NCI-H526 (cell line): ENCODE measurements around the gene GAB1.

ENCODE experiments used
- DNase-seq, 2 experiments: peaks; one replicate each; lab custom pipeline; 2025; lab: John Stamatoyannopoulos, UW

Gene GAB1

GRCh38 chr4:143358923-143359643, 22.4 kb downstream of the GAB1 start:
- DNase-seq: peak; percentile 65 to 71

DNA sequence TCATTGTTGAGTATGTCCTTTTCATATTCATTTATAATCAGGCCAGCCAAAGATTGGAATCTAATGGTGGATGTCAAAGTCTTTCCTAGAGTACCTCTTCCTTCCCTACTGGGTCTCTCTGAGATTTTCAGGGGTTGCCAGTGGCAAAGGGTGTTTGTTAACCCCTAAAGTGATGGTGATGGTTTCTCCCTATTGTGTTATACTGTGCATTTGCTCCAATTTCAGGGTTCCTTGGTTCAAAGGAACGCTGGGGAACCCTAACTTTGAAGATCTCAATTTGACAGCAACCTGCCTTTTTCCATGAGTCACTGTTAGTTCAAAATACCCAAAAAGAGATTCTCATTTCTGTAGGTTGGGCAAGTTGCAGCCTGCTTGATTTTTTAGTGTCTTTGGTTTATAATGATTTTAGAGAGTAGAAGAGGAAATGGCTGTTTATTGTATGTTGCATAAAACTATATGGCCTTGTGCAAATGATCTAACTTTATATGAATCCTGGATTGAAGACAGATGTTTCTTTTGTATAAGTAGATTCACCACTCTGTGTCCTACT, 23.0 kb downstream of the GAB1 start:
- DNase-seq: no peak

DNA sequence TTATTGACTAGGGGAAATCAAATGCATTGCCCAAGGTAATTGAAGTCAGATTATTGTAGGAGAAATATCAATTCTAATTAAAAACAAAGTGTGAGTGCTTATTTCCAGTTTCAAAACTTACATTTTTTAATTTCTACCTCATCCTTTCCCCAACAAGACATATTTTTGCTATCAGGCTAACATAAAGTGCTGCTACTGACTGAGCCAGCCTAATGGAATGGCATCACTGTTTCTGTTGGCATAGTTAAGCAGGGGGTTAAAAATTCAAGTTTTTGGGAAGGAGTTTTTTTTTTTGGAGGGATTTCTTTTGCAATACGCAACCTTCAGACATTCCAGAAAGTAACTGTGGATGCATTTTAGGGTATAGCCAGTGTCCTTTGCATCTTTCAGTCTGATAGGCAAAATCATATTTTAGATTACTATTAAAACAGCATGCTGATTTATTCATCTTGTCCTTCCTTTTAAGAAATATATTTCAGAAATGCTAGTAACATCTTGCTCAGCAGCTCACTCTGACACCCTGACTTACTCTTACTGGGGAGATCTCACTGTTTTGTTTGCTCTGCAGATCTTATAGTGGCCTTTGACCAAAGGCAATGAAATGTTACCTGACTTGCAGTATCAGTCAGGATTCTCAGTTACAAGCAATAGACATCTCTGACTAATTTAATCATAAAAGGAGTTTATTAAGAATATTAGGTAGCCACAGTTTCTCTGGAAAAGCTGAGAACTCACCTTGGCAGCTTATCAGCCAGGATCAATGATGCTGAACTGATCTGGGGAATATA, 24.4 kb downstream of the GAB1 start:
- DNase-seq: no peak

GRCh38 chr4:143362349-143363046, 25.8 kb downstream of the GAB1 start:
- no peak for DNase-seq

GRCh38 chr4:143363332-143363731, 26.7 kb downstream of the GAB1 start:
- no peak for DNase-seq

DNA sequence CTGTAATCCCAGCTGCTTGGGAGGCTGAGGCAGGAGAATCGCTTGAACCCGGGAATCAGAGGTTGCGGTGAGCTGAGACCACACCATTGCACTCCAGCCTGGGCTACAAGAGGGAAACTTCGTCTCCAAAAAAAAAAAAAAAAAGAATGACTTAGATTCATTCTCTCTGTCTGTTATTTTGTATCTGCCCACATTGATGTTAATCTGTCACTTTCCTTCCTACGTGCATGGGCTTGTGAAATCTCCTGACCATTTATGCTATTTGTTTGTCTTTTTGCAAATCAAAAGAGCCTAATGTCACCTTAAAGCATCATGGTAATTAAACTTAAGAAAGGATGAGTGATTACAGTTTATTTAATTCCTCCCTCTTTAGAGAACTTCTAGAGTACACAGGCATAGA, 27.4 kb downstream of the GAB1 start:
- no peak for DNase-seq

DNA sequence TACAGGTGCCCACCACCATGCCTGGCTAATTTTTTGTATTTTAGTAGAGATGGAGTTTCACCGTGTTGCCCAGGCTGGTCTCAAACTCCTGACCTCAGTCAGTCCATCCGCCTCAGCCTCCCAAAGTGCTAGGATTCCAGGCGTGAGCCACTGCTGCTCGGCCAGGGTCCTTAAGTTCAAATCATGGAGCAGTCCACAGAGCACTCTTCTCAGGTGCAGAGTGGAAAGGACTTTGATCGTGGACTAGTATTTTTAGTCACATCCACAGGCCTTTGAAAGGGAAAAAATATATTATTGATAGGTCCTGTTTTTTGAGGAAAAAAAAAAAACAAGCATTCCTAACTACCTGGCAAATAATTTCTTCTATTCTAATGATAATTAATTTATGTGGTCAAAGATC, 31.2 kb downstream of the GAB1 start:
- no peak for DNase-seq

- no peak for DNase-seq
Measured at GRCh38 chr4:143369552-143369951, 32.9 kb downstream of the GAB1 start.

- DNase-seq: peak; percentile 46 to 52
Measured at GRCh38 chr4:143372093-143372915, 35.6 kb downstream of the GAB1 start.

- no peak for DNase-seq
Measured at GRCh38 chr4:143374255-143374654, 37.6 kb downstream of the GAB1 start.

GRCh38 chr4:143374771-143375170, 38.1 kb downstream of the GAB1 start:
- no peak for DNase-seq

DNA sequence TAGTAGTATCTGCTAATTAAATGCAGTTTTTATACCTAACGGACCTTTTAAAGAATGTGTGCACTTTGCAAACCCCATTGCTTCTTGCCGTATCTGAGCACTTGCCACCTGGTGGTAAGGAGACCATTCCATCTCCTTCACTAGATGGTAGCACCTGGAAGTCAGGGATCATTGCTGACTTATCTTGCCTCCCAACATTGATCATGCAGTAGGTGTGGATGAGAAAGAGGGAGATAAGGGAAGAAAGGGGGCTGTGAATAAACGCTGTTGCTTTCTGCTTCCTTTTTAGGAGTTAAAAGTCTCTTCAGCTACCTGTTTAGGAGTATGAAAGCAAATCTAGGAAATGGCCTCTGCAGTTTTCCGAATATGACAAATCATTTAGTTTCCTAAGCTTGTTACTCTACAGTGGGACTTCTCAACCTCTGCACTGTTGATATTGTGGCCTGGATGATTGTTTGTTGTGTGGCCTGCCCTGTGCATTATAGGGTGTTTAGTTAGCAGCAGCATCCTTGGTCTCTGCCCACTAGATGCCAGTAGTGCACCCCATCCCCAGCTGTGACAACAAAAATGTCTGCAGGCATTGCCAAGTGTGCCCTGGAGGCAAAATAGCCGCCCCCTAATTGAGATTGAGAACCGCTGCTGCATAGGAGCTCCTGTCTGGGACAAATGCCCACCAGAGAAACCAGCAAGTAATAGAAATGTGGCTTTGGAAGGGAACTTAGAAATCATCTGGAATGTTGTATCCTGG, 38.8 kb downstream of the GAB1 start:
- peak in 1 of 2 experiments; percentile 30 for DNase-seq

DNA sequence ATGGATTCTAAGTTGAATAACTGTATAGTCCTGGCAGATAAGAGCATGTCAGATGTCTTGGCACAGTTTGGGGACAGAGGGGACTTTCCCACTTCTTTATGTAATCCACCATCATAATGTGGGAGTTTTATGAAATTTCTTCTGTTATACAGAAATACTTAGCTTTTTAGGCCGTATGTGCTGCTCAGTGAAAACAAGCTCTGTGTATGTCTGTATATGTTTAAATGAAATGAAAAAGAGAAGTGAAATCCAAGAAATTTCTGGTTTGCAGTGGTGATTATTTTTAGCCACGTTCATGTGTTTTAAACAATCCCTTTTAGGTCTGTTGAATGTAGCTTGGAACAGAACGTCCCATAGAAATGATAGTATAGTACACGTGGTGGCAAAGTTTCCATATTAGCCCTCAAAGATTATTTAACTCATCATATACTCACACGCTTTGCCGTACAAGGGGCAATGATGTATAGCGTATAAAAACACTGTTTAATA, 41.0 kb downstream of the GAB1 start:
- DNase-seq: no peak

DNA sequence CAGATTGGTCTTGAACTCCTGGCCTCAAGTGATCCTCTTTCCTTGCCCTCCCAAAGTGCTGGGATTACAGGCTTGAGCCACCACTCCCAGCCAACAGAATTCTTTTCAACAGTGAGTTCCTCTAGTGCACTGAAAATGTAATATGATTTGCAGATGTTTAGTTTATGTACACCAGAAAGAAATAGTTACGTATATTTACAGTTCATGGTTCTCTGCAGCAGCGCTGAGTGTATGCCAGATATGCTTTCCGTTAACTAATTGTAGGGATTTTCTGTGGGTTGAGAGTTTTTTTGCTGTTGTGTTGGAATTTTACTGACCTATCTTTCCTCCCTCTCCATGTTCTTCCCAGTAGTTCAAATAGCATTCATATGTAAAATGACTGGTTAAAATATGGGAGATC, 44.0 kb downstream of the GAB1 start:
- DNase-seq: no peak

- DNase-seq: no peak
Measured at GRCh38 chr4:143381189-143382118, 44.8 kb downstream of the GAB1 start.

DNA sequence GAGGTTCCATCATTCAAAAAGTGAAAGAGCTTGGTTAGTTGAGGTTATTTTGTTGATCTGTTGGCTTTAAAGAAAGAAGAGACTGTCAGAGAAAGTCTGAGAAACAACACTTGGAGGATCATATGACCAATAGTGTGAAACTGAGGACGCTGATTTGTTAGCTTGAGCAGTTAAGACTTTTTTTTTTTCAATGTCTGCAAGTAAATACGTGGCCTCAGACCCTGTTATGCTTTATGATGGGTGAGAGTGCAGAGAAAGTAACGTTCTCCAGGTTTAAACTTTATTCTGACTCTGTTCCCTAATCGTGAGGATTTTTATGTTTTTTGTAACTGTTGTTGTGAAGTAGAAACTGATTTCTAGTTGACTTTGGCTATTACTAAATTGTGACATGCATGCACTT, 45.9 kb downstream of the GAB1 start:
- no peak for DNase-seq

- no peak for DNase-seq
Measured at GRCh38 chr4:143383005-143383574, 46.4 kb downstream of the GAB1 start.

DNA sequence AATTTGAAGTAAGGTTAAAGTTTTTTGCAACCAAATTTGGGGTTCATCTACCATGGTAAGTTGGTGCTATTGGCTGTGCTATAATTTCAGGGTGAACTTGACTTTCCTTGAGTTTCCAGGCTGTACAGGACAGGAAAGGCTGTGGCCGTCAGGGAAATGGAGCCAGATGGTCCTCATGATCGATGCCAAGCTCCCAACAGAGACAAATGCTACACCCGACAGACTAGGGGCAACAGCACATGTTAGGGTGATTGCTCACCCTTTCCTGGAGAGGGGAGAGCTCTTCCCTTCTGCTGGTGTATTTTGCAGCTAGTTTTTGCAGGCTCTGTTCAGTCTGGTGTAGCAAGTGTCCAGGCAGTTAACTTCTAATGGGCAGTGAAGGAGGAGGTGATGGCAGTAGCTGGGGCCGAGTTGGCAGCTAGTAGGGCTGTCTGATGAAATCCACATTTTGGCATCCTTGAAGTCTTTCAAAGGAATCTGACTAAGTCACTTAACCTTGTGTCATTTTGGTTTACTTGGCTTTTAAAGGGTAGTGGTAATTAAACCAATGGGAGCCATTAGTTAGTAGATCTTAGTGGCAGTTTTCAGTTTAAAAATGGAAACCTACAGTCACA, 47.8 kb downstream of the GAB1 start:
- DNase-seq: no peak

DNA sequence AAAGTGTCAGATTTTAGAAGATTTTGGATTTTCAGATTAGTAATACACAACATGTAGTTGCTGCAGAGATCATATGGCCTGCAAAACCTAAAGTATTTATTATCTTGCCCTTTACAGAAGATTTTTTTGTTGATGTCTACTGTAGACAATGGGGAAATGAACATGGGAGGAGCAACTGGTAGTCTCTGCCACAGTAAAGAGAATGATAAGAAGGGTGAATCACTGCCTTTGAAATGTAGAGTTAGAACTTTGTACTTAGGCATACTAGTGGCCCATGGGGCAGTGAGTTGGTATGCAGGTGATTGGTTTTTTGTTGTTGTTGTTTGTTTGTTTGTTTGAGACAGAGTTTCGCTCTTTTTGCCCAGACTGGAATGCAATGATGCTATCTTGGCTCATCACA, 50.1 kb downstream of the GAB1 start:
- DNase-seq: no peak
